GM21528 (cell line): ENCODE measurements around the gene PGM1.

Experiments used
- ATAC-seq: cut with Tn5 transposase; IDR thresholded peaks from one replicate; pipeline ENCODE4 v1.9.1; 2021; ENCODE audit warnings: mild to moderate bottlenecking, moderate library complexity; ENCODE audit not compliant: unreplicated experiment, low FRiP score

PGM1 gene

GRCh38 chr1:63663301-63663700 is 70.1 kb downstream of the PGM1 start:
- no peak for ATAC-seq

GRCh38 chr1:63663873-63664272 is 70.7 kb downstream of the PGM1 start:
- ATAC-seq: no peak

DNA sequence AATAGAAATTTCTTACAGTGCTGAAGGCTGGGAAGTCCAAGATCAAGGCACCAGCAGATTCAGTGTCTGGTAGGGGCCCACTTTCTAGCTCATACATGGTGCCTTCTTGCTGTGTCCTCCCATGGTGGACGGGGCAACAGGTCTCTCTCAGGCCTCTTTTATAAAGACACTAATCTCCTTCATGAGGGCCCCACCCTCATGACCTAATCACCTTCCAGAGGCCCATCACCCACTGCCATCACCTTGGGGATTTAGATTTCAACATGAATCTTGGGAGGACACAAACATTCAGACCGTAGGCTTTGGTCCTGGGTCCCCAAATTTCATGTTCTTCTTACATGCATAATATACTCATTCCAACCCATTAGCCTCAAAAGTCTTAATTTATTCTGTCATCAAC is 71.5 kb downstream of the PGM1 start:
- ATAC-seq: no peak

DNA sequence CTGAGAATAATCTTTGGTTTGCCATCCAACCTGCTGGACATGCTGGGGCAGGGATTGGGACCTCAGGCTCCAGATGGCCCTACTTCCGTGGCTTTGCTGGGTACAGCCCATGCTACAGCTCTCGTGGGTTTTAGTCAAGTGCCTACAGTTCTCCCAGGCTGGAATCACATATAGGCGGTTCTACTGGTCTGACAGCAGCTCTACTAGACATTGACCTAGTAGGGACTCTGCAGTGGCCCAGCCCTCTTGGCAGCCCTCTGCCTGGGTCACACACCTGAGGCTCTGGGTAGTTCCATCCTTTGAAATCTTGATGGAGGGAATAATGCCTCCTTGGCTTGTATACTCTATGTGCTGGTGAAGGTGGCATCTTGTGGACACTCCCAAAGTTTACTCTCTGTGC is 72.2 kb downstream of the PGM1 start:
- ATAC-seq: no peak

DNA sequence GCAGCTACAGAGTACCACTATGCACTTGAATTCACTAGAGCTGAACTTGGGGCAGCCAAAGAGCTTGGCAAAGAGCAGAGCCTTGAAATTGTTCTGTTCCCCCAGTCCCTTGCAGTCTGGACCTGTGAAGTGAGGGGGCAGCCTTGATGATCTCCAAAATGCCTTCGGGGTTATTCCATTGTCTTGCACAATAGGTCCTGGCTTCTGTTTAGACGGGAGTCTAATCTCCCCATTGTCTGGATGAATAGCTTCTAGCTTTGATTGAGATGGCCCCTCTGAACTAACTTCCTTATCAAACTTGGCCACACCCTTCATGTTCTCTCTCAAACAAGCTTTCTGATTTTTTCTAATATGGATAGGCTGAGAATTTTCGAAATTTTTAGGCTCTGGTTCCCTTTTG is 72.6 kb downstream of the PGM1 start:
- no peak for ATAC-seq

DNA sequence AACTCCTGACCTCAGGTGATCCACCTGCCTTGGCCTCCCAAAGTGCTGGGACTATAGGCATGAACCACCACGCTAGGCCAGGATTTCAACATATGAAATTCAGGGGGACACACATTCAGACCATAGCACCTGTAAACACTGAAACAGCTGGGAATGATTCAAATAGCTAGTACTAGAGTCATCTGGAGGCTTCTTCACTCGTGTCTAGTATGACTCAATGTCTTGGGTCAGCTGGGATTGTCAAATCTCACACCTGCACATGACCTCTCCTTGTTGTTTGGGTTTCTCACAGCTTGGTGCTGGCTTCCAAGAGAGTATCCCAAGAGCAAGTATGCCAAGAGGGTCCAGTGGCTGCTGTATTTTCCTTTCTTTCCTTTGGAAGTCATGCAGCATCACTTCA is 75.1 kb downstream of the PGM1 start:
- no peak for ATAC-seq

GRCh38 chr1:63669151-63669961 is 76.1 kb downstream of the PGM1 start:
- no peak for ATAC-seq

DNA sequence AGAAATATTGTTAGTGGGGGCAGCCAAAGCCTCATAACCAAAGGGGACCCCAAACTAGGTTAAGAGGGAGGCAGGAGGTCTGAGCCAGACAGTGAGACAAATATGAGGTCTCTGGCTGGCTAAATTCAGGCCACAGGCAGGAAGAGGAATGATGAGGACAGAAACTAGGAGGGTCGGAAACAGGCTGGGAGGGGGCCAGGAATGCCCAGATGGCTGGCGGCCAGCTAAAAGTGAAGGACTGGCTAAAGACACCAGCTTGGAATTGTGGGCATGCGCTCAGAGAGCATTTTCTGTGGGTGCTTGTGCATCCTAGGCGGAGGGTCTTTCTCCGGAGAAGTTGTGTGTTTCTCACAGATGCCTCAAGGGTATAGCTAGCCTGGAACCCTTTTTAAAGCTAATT is 77.0 kb downstream of the PGM1 start:
- no peak for ATAC-seq

DNA sequence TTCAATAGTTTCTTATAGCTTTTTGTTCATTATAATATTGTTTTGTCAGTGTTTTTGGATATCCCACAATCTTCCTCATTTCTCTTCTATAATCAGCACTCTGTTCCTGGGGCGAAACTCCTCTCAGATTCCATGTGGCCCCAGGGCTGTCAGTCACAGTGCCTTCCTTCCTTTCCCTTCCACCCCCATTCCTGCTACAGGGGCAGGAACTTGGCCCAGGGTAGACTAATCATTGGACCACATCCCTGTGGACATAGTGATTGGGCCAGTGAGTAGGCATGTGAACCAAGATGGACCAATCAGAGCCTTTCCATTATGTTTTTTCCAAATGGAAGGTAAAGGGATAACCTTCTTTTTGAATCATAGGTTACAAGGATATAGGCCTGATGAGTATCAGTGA is 78.3 kb downstream of the PGM1 start:
- no peak for ATAC-seq

- ATAC-seq: no peak
Measured at GRCh38 chr1:63674238-63674864, 81.1 kb downstream of the PGM1 start.

DNA sequence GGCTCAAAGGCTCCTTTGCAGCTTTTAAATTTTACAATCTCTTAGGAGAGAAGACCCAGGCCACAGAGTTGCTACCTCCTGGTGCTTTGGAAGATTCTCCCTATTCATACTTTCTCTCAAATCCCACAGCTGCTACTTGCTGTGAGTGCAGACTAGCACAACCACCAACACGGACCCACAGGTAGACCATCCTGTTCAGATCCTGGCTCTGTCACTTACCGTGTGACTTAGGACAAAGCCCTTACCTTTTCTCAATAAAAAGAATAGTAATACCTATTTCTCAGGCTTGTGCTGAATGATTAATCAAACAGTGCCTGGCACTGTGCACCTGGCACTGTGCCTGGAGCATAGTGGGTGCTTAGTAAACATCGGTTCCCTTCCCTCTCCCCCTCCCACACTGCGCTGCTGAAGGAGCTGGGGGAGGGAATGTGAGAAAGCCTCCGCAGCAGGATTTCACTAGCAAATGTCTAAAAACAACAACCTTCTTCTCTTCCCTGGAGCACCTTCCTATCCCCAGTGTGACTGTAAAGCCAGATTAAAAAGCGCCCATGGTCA is 81.7 kb downstream of the PGM1 start:
- no peak for ATAC-seq

GRCh38 chr1:63675420-63675931 is 82.3 kb downstream of the PGM1 start:
- no peak for ATAC-seq

GRCh38 chr1:63677497-63677896 is 84.3 kb downstream of the PGM1 start:
- no peak for ATAC-seq

- no peak for ATAC-seq
Measured at GRCh38 chr1:63678200-63678599, 85.0 kb downstream of the PGM1 start.

DNA sequence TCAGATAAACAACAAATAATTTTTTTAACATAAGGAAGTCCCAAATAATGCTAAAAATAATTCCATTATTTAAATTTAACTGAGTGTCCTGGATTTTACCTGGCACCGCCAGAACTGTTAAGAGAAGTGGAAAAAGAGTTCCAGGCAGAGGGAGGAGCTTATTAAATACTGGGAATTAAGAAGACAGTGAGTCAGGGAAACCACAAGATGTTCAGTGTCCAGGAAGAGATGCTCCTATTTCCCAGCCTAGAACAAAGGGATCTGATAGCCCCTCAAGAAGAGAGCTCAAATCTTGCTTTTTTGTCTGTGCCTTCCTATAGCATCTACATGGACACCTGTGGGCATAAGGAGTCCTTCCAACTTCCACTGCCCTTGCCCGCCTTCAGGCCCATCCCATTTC is 85.9 kb downstream of the PGM1 start:
- no peak for ATAC-seq

DNA sequence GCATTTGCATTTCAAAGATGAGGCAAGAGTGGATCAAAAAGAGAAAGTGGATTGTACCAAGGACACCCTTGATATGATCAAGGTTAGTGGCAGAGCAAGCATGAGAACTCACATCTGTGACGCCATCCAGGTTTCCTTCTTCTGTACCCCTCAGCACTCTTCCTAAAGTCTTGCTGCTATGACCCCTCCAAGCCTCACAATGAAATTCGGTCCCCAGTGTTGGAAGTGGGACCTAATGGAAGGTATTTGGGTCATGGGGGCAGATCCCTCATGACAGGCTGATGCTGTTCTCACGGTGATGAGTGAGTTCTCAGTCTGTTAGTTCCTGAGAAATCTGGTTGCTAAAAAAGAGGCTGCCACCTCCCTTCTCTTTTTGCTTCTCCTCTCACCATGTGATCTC is 86.4 kb downstream of the PGM1 start:
- no peak for ATAC-seq

- ATAC-seq: no peak
Measured at GRCh38 chr1:63682936-63683335, 89.7 kb downstream of the PGM1 start.

DNA sequence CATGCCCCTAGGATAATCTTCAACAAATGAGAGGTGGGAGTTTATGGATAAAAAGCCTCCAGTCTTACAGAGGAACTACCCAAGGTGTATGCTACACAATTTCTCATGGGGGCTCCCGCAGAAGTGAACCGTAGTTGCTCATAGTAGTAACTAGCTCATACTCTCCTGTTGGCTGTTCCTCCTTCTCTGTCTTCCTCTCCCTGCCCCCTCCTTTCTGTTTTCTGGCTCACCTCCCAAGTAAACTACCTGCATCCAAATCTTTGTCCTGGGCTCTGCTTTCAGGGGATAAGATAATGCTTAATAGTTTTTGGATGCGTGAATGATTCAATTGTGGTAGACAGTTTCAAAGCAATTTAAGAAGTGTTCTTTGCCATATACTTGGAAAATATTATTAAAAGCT is 90.5 kb downstream of the PGM1 start:
- no peak for ATAC-seq

DNA sequence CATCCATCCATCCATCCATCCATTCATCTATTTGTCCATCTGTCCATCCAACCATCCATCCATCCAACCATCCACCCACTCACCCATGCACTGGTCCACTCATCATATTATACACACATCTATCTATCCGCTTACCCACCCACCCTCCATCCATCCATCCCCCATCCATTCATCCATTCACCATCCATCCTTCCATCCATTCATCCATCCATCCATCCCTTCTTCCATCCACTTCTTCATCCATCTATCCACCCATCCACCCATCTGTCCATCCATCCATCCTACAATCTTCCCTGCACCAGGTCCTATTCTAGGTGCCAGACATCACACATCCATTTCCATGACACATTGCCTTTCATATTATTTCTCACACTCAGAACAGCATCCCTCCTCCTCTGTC is 93.5 kb downstream of the PGM1 start:
- ATAC-seq: no peak

DNA sequence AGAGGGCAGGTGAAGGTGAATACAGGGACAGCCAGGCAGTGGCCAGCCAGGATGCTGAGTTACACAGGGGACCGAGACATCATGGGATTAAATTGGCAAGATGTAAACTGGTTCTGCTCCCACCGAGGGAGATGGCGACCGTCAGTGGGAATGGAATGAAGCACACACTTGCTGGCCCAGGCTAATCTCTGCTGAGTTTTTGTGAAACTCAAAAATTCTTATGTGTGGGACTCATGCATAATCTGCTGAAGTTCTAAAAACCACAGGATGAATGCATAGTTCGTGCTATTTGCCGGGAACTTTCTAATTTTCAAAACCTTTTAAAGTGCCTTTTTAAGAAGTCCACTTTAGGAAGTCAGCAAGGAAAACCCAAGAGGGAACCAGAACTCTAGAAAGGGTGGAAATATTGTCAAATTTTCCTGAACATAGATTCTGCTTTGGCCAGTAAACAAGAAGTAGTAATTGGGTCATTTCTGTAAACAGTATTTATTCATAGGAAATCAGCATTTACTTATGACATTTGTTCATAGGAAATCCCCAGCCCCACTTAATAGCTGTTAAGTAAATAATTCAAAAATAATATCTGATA is 95.2 kb downstream of the PGM1 start:
- ATAC-seq: no peak

DNA sequence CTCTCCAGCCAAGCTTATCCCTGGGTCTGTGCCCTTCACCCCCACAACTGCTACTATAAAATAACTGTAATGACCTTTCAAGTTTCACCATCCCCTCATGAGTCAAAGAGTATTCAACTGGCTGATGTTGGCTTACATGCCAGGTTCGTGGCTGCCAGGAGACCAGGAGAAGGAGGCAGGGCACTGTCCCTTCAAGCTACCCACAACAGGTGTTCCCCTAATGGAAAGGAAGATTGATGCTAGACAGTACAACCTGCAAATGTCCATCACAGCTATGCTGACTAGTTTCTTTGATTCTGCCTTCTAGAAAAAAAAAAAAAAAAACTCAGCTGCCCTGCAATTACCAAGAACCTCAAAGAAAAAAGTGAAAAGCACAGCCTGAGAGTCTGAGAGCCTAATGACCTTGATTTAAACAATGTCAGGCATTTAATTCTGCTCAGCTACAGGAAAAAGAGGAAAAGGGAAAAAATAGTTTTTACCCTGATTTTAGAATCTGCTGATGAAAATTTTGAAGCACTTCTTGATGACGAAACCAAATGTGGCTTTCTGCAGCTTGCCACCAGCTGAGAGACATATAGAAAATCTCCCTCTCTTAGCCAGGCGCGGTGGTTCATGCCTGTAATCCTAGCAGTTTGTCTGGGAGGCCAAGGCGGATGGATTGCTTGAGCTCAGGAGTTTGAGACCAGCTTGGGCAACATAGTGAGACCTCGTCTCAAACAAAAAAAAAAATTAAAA is 97.9 kb downstream of the PGM1 start:
- no peak for ATAC-seq
